HG02885 (cell line): ENCODE data around the gene ST3GAL3.

ENCODE experiments used
- ATAC-seq: cut with Tn5 transposase; IDR thresholded peaks from one replicate; pipeline ENCODE4 v1.9.1; 2021; ENCODE audit warnings: mild to moderate bottlenecking; ENCODE audit not compliant: unreplicated experiment, poor library complexity

Gene ST3GAL3

DNA sequence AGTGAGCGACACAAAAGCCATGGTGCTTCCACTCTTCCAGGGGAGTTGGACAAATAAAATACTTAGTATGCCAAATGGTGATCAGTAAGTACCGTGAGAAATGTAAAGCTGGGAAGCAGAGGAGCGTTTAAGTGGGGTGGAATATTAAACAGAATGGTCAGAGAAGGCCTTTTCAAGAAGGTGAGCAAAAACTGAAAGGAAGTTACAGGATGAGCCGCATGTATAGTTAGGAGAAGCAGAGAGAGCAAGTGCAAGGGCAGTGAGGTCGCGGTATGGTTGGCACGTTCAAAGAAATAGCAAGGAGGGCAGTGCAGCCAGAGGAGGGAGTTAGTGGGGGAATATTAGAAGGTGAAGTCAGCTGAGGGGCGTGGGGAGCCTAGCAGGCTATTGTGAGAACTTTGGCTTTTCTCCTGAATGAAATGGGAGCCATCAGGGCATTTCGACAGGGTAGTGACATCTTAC lies 266.7 kb downstream of the ST3GAL3 start:
- ATAC-seq: no peak

DNA sequence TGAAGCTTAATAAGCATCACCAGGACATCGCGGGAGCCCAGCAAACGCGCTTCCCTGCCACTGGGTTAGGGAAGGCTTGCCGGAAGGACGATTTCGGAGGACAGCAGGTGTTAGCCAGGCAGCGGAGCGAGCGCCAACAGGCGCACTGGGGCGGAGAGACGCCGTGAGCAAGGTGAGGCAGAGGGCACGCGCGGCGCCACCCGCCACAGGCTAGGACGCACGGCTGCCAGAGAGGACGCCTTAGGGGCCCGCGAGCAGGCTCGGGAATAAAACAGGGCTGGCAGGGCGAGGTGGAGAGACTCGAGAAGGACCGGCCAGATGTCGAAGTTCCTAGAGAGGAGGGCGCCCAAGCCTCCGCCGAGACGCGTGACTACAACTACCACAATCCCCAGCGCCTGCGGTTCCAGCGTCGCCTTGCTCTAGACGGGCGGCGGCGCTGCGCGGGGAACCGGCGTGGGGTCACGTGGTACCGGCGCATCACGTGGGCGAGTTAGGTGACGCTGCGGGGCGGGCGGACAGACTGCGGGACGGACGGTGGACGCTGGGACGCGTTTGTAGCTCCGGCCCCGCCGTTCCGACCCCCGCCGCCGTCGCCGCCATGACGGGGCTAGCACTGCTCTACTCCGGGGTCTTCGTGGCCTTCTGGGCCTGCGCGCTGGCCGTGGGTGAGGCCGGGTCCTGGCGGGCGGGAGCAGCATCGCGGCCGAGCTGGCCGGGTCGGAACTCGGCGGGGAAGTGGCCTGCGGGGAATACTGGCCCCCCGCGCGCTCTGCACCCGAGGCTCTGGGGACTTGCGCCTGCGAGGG lies 267.3 kb downstream of the ST3GAL3 start, which contains the start of gene ATP6V0B:
TSS of gene ATP6V0B (plus strand) at position 518 of the 806 bp plus-strand sequence. CDS start at position 599, 81 bp downstream.
- peak; percentile 69 for ATAC-seq

DNA sequence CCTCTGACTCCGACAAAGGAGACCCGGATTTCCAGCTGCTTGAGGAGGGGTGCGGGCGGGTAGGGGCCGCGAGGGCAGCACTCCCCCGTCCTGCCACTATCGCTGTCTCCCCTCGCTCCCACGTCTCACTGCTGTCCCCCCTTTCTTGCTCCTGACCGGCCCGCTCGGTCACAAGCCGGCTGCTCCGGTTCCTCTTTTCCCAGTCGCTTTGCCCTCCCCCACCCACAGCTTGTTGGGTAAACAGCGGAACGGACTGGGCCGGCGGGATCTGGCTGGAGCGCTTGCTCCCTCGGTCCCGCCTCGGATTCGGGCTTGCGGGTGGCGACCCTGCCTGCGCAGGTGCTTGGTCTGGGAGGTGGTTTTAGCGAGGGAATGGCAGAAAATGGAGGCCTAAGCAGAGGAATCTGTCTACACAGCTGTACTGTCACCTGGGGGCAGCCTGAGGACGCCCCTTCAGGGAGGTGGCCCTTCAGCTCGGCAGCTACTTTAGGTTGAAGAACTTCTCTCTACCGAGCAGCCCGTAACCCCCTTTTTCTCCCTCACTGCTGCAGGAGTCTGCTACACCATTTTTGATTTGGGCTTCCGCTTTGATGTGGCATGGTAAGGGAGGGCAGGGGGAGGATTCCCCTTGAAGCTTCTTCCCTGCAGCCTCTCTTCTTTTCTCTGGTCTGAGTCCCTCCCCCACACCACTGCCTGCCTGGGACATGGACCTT lies 268.1 kb downstream of the ST3GAL3 start:
- peak; percentile 4 for ATAC-seq

DNA sequence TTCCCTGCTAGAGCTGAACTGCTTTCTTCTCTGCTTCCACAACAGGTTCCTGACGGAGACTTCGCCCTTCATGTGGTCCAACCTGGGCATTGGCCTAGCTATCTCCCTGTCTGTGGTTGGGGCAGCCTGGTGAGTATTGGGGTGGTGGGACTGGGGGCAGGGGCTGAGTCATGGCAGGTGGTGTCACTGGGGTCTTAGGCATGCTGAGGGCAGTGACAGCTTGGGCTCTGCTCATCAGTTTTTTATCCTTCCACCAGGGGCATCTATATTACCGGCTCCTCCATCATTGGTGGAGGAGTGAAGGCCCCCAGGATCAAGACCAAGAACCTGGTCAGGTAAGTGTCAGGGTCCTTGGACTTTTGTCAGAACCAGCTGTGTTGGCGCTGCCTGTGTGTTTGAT lies 268.7 kb downstream of the ST3GAL3 start:
- no peak for ATAC-seq

DNA sequence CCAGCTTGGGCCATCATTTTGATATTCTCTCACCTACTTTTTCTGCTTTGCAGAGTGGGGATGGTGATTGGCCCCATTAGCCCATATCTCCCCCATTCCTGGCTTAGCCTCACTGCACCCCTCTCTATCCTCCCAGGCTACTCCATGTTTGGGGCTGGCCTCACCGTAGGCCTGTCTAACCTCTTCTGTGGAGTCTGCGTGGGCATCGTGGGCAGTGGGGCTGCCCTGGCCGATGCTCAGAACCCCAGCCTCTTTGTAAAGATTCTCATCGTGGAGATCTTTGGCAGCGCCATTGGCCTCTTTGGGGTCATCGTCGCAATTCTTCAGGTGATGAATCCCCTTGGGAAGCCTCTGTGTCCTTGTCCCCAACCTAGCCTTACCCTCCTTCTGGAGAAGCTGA lies 269.6 kb downstream of the ST3GAL3 start:
- no peak for ATAC-seq

DNA sequence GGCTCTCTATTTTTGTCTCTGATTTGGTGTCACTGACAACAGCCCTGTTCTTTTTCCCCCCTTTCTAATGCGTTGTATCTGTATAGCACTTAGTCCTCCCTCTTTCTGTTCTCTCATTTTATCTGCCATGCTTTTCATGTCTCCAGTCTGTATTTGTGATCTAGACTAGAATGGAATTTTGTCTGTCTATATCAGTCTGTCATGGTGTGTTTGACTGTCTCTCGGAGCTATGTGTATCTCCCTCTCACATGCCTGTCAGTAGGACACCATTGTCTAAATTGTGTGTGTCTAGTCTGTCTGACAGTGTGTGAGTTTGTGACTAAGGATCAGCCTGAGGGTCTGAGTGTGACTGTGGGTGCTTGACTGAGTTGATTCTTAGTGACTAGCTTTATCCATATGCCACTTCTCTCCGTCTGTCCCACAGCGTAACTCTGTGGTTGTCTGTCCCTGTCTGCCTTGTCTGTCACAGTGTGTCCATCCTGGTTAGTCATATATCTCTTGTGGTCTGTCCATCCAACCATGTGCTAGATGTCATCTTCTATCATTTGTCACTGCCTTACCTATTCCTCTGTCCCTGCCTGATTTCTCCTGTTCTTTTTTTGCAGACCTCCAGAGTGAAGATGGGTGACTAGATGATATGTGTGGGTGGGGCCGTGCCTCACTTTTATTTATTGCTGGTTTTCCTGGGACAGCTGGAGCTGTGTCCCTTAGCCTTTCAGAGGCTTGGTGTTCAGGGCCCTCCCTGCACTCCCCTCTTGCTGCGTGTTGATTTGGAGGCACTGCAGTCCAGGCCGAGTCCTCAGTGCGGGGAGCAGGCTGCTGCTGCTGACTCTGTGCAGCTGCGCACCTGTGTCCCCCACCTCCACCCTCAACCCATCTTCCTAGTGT lies 270.3 kb downstream of the ST3GAL3 start:
- no peak for ATAC-seq

DNA sequence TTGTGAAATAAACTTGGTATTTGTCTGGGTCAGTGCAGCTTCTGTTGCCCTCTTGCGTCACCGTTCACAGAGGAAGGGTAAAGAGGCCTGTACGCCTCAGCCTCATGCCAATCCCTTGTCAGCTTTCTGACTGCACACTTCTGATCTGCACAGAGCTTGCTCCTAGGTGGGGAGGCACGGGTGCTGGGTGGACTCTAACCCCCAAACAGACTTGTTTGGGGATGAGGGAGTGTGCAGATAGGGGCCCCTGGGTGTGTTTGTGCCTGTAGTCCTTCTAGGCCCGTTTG lies 270.9 kb downstream of the ST3GAL3 start:
- ATAC-seq: no peak

DNA sequence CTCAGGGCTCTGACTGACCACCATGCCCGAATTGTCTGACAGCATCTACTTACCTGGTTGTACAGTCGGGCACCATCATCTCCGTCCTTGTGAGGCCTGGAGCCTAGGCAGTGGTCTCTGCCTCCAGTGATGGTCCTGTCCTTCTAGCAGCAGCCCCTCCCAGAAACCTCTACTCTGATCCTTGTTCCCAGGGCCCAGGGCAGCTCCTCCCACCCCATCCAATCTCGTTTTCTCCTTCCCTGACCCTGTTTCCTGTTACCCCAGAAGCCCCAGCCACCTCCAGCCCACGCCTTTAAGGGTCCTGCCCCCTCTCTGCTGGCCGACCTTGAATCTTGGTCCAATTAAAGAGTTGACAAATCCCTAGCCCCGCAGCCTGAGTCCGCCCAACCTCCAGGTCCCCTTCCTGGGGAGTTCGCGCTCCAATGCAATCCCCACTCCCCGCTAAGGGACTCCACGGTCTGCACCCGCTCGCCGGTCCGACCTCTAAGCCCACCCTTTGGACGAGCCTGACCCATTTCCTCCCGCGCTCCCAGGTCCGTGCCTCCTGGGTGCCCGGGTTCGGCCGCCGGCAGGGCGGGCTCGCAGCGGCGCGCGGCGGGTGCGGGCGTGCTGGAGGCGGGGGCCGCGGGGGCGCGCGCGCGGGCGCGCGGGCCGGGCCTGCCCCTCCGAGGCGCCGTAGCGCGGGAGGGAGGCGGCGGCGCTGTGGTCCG lies 271.4 kb downstream of the ST3GAL3 start, which contains the start of gene B4GALT2:
TSS of gene B4GALT2 (plus strand) at position 660 of the 710 bp plus-strand sequence. CDS start 1,951 bp downstream, outside the sequence.
- ATAC-seq: peak; percentile 31

DNA sequence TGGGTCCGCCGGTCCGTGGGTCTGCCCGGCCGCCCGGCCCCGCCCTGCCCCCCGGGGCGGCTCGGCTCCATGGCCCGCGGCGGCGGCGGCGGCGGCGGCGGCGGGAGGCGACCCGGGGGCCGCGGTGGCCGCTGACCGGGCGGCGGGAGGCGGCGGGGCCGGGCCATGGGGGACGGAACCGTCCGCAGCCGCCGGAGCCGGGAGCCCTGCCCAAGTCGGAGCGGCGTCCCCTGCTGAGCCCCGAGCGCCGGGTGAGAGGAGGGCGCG lies 271.9 kb downstream of the ST3GAL3 start:
- ATAC-seq: no peak

DNA sequence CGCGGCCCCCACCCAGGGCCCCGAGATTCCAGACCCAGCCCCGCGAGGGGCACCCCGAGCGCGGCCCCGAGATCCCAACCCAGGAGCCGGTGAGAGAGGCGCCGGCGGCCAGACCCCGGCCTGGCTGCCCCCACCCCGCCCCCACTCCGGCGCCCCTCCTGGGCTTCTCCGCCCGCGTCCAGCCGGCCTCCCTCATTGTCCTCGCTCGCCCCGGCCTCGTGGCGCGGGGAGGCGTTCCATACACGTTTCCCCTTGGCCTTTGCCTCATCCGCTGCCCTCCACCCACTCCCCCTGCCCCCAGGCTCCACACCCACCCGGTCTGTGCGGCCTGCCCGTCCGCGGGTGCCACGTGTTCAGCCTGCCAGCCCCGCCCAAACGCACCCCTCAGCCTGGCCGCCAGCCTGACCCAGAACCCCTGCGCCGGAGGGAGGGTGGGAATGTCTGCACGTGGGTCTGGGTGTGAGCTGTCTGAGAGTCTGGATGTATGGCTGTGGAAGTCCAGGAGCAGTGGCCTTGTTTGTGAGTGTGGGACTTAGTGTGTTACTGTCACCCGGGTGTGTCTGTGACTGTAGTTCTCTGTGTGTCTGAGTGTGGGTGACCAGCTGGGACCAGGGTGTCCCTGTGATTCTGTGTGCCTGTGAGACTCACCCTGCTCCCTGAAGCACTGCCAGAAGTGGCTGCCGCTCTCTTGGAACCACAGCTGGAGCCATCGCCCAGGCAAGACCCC lies 272.4 kb downstream of the ST3GAL3 start:
- ATAC-seq: no peak

DNA sequence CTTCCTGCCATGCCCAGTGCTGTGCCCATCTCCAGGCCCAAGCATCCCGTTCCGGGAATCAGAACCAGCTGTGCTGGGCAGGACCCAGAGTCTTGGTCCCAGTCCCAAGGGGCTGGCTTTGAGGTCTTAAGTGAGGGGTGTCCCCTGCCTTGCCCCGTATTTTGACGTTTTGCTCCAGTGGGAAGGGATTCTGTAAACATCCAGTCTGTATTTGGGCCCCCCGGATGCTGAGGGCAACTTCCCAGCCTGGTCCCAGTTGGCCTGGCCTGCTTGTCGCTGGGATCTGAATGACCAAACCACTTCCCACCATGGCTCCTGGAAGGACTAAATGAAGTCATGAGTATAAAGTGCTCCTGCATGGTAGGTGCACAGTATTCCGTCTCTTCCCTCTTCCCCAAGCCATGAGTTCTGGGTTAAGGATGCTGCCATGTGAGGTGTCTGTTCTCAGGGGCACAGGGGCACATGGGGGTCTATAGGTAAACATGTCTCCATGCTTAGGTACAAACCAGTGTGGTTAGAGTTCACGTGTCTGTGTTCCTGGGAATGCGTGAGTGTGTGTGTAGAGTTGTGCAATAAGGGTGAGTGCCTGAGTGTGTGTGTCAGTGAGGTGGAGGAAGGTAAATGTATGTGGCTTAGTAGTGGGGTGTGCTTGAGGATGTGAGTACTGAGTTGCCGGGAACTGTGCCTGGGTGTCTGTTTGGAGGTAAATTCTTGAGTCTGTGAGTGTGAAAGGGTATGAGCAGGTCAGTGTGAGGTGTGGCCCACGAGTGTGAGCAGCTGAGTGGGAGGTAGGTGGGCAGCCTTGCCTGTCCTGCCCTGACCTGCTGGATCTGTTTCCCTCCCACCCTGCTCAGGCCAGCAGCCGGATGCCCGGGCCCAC lies 273.2 kb downstream of the ST3GAL3 start:
- ATAC-seq: no peak
